Bladder microvascular endothelial cell (primary cell): ENCODE data around the gene MTRF1L. TPM values are rescaled to one million over a fixed set of nuclear protein-coding genes. Genes with fewer than 3 reads are reported as not detected.

Experiments
- total RNA-seq: library from RNA; depleted of rRNA; stranded (reverse); fragments of >200 nt; gene quantifications from 2 replicates; pipeline ENCODE4 v1.2.3, GENCODE V29; 2014

The MTRF1L gene
- total RNA-seq, result 14.1 and 17.7 TPM in 2 replicates

GRCh38 chr6:153002613-153003365 is at the start of gene MTRF1L:
Gene MTRF1L, minus strand, starts transcription at chr6:153002709. Its CDS starts 24 bp downstream, at chr6:153002685.

GRCh38 chr6:152982904-152983636 is 19.4 kb downstream of the MTRF1L start, which contains the start of gene FBXO5:
Gene FBXO5, minus strand, starts transcription at chr6:152983041. Its CDS starts 82 bp downstream, at chr6:152982959.

Other genes with a start within 250 kb of the MTRF1L start
- gene FBXO5, start 19.7 kb downstream of the MTRF1L start, total RNA-seq, result 12.3 and 13.3 TPM in 2 replicates
- gene RGS17, start 128.6 kb upstream of the MTRF1L start, total RNA-seq, result 0.65 and 3.0 TPM in 2 replicates